ENCODE results near the gene PITPNC1. TPM values are rescaled to one million over a fixed set of nuclear protein-coding genes. Genes with fewer than 3 reads are reported as not detected.
"Not testable (repeated sequence)": the region's sequence is repeated elsewhere in the genome, so short reads cannot be mapped to it uniquely, and the experiment has no call there.

The PITPNC1 gene
- total and polyA plus RNA-seq, 12 donors: 4.9 to 33.0 (median 14.0) TPM

DNA sequence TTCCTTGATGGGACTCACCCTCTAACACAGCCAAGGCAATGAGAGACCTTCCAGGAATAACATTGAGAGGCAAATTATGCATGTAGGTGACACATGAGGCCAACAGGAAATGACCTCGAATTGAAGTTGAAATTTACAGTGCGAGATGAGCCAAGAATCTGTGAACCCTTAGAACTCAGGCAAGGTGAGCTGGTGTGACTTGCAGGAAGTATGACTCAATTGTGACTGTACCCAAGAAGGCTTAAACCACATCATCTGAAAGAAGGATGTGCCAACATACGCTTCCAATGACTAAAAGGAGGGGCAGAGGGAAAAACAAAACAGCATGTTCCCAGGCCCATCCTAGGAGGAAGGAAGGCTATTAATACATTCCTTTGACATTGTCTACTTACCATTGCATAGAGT lies 44.8 kb downstream of the PITPNC1 start:
- intact Hi-C loops (cut with DNase I): no loop called here
- H3K4me1 ChIP-seq (replicated peaks in 1 of 2): peaks cover 0 to 8% of the 10 kb centered on the region in 2 donors
- TF ChIP-seq, protein P1, sequence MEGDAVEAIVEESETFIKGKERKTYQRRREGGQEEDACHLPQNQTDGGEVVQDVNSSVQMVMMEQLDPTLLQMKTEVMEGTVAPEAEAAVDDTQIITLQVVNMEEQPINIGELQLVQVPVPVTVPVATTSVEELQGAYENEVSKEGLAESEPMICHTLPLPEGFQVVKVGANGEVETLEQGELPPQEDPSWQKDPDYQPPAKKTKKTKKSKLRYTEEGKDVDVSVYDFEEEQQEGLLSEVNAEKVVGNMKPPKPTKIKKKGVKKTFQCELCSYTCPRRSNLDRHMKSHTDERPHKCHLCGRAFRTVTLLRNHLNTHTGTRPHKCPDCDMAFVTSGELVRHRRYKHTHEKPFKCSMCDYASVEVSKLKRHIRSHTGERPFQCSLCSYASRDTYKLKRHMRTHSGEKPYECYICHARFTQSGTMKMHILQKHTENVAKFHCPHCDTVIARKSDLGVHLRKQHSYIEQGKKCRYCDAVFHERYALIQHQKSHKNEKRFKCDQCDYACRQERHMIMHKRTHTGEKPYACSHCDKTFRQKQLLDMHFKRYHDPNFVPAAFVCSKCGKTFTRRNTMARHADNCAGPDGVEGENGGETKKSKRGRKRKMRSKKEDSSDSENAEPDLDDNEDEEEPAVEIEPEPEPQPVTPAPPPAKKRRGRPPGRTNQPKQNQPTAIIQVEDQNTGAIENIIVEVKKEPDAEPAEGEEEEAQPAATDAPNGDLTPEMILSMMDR (IDR thresholded peaks at IDR 0.05): no peak
- 18 to 26% (median 23%) methylated on average over 3 of the region's 3 CpGs for WGBS, 4 donors
- no peaks in the 10 kb centered on the region for H3K9me3 ChIP-seq (replicated peaks in 1 of 3)
- peak overlapping the region in 2 of 5 donors; percentile 51 to 68 for H3K27ac ChIP-seq
- no peak overlapping the region for H3K4me3 ChIP-seq
- peak in 6 of 7 donors; percentile 19 to 78 (median 61) for DNase-seq
- no peaks in the 10 kb centered on the region for H3K27me3 ChIP-seq
- no peaks in the 10 kb centered on the region for H3K36me3 ChIP-seq (replicated peaks in 1 of 2)

DNA sequence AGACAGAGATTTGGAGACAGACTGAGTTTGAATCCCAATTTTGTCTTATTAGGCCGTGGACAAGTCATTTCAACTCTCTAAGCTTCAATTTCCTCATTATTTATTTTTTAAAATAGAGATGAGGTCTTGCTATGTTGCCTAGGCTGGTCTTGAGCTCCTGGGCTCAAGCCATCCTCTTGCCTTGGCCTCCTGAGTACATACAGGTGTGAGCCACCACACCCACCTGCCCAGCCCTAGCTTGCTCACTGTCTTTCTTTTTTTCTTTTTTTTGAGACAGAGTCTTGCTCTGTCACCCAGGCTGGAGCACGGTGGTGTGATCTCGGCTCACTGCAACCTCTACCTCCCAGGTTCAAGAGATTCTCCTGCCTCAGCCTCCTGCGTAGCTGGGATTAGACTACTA lies 45.2 kb downstream of the PITPNC1 start:
- H3K4me3 ChIP-seq; H3K36me3 ChIP-seq (replicated peaks in 1 of 2); H3K9me3 ChIP-seq (replicated peaks in 1 of 3); intact Hi-C loops (cut with DNase I); DNase-seq; H3K27me3 ChIP-seq; H3K4me1 ChIP-seq (replicated peaks in 1 of 2): not testable (repeated sequence)
- H3K27ac ChIP-seq: peak overlapping the region in 2 of 5 donors; percentile 51 to 68
- WGBS, 4 donors: 90 to 93% (median 92%) methylated on average over 4 of the region's 4 CpGs

DNA sequence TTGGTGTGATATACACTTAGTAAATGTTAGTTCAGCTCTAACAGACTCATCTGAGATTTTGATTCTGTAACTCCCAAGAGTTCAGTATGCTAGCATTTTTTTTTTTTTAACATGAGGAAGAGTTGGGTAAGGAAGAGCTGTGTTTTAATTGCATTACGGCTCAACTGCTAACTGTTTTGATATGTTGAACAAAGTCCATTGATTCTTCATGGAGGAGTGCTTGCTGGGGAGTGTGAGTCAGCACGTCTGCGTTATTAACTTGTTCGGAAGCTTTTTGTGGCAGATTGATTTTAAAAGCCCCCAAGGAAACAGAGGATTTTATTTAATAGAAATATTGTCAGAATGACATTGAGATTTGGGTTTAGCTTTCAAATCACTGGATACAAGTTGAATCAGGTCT lies 45.8 kb downstream of the PITPNC1 start:
- no peak for DNase-seq
- intact Hi-C loops (cut with DNase I): no loop called here
- peak overlapping the region in 2 of 5 donors; percentile 51 to 68 for H3K27ac ChIP-seq
- H3K36me3 ChIP-seq (replicated peaks in 1 of 2): no peaks in the 10 kb centered on the region
- H3K4me1 ChIP-seq (replicated peaks in 1 of 2): peaks cover 0 to 8% of the 10 kb centered on the region in 2 donors
- TF ChIP-seq, protein P1 (IDR thresholded peaks at IDR 0.05): no peak
- WGBS, 4 donors: 89 to 95% (median 93%) methylated on average over 4 of the region's 4 CpGs
- H3K27me3 ChIP-seq: no peaks in the 10 kb centered on the region
- H3K9me3 ChIP-seq (replicated peaks in 1 of 3): no peaks in the 10 kb centered on the region
- H3K4me3 ChIP-seq: no peak overlapping the region

DNA sequence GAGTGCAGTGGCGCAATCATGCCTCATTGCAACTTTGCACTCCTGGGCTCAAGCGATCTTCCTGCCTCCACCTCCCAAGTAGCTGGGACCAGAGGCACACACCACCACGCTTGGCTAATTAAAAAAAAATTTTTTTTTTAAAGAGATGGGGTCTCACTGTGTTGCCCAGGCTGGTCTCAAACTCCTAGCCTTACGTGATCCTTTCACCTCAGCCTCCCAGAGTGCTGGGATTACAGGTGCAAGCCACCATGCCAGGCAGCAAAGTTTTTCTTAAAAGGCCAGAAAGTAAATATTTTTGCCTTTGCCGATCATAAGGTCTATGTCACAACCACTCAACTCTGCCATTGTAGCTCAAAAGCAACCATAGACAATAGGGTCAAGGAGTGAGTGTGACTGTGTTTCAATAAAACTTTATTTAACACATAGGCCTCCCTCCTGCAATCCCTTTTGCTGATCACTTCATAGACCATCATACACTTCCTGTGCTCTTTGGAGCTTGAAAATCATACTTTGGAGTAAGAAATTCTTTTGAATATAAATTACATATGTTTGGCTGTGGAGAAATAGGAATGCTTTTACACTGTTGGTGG lies 48.6 kb downstream of the PITPNC1 start:
- no peaks in the 10 kb centered on the region for H3K27me3 ChIP-seq
- 94 to 96% (median 95%) methylated on average over 5 of the region's 5 CpGs for WGBS, 4 donors
- TF ChIP-seq, protein P1 (IDR thresholded peaks at IDR 0.05): no peak
- TF ChIP-seq POLR2A (IDR thresholded peaks at IDR 0.05): no peak
- H3K27ac ChIP-seq: no peak overlapping the region
- DNase-seq: no peak
- peaks cover 0 to 8% of the 10 kb centered on the region in 2 donors for H3K4me1 ChIP-seq (replicated peaks in 1 of 2)
- H3K36me3 ChIP-seq (replicated peaks in 1 of 2): no peaks in the 10 kb centered on the region
- H3K9me3 ChIP-seq (replicated peaks in 1 of 3): no peaks in the 10 kb centered on the region
- intact Hi-C loops (cut with DNase I): no loop called here
- no peak overlapping the region for H3K4me3 ChIP-seq

DNA sequence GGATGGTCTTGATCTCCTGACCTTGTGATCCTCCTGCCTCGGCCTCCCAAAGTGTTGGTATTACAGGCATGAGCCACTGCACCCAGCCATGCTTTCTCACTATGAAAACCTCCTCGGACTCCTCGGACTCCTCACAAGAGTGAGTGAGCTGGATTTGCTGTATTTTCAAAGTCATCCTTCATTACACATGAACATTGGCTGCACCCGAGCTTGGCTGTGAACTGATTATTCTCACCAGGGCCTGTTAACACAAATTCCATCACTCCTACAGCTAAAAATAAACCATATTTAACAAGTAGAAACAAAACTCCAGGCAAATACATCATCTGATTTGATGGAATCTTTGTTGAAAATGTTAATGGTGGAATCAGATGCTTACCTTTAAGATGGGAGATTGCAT lies 50.3 kb downstream of the PITPNC1 start:
- Histone ChIP-seq H3K27me3 (no peaks in the 10 kb centered on the region), H3K36me3 (replicated peaks in 1 of 2) (no peaks in the 10 kb centered on the region), H3K4me3 (no peak overlapping the region), H3K9me3 (replicated peaks in 1 of 3) (no peaks in the 10 kb centered on the region), H3K27ac (no peak overlapping the region), H3K4me1 (replicated peaks in 1 of 2) (peaks cover 0 to 14% of the 10 kb centered on the region in 2 donors)
- intact Hi-C loops (cut with DNase I): no loop called here
- DNase-seq: no peak
- 85 to 97% (median 90%) methylated on average over 4 of the region's 4 CpGs for WGBS, 4 donors
- TF ChIP-seq POLR2A (IDR thresholded peaks at IDR 0.05): no peak

DNA sequence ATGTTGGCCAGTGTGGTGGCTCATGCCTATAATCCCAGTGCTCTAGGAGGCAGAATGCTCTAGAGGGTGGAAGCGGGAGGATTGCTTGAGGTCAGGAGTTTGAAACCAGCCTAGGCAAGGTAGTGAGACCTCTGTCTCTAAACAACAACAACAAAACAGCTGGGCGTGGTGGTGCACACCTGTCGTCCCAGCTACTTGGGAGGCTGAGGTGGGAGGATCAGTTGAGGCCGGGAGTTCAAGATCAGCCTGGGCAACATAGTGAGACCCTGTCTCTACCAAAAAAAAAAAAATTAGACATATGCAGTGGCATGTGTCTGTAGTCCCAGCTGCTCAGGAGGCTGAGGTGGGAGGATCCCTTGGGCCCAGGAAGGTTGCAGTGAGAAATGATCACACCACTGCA lies 53.4 kb downstream of the PITPNC1 start:
- H3K4me3 ChIP-seq; H3K36me3 ChIP-seq (replicated peaks in 1 of 2); H3K9me3 ChIP-seq (replicated peaks in 1 of 3); DNase-seq; intact Hi-C loops (cut with DNase I); H3K27ac ChIP-seq; H3K27me3 ChIP-seq: not testable (repeated sequence)
- H3K4me1 ChIP-seq (replicated peaks in 1 of 2): peaks cover 0 to 14% of the 10 kb centered on the region in 2 donors
- WGBS, 4 donors: 94 to 98% (median 95%) methylated on average over 4 of the region's 4 CpGs

All from adrenal gland (tissue), 12 donors.